Lower leg skin (tissue), 4 donors: Measurements from ENCODE around the gene TYSND1. TPM values are rescaled to one million over a fixed set of nuclear protein-coding genes. Genes with fewer than 3 reads are reported as not detected.
"Not testable (repeated sequence)": the region's sequence is repeated elsewhere in the genome, so short reads cannot be mapped to it uniquely, and the experiment has no call there.

Source experiments
- DNase-seq, 2 donors: peaks; one replicate each; pipeline ENCODE4 v3.0.0-alpha.2; 2019; ENCODE audit warnings: low spot score in 2 of 2
- H3K4me3 ChIP-seq: fragments of 200-600 bp; sonication (generic); 2 replicates; pipeline ENCODE4 v1.5.1; 2017; ENCODE audit warnings: mild to moderate bottlenecking, low read depth; ENCODE audit not compliant: poor library complexity, severe bottlenecking
- POLR2A ChIP-seq, 2 donors: fragments of 450-650 bp; IDR thresholded peaks; one replicate each; pipeline ENCODE4 v1.6.1; 2016 to 2017; ENCODE audit warnings: antibody characterized with exemption in 2 of 2, mild to moderate bottlenecking in 1 of 2, moderate library complexity in 1 of 2
- WGBS, 2 donors: methylation state at CpG; one replicate each; pipeline ENCODE4 v1.1.5; 2018; 5-methylcytosine and 5-hydroxymethylcytosine counted together
- intact Hi-C: fragments of 100-400 bp; cut with DNase I; formaldehyde crosslinking; loops from one replicate; pipeline ENCODE4 v1.15.0; 2023; ENCODE audit warnings: low total_unique reads
- total RNA-seq, 4 donors: library from RNA; depleted of rRNA; stranded (reverse); fragments of >200 nt; gene quantifications; one replicate each; pipeline ENCODE4 v1.1.0, GENCODE V29; 2016
- TF ChIP-seq, protein P1 (sequence below), 3 donors: fragments of 450-650 bp; IDR thresholded peaks; one replicate each; pipeline ENCODE4 v1.5.1; 2016; ENCODE audit warnings: antibody characterized with exemption in 3 of 3, mild to moderate bottlenecking in 3 of 3, moderate library complexity in 2 of 3

Gene TYSND1
- total RNA-seq, 4 donors from 2014 or later = 39.8 to 47.4 (median 45.4) TPM

- 95 to 97% methylated on average over 11 to 15 of the region's 15 CpGs for WGBS, 2 donors
- intact Hi-C loops = no loop called here
These were observed 19.7 kb downstream of the TYSND1 start for GRCh38 chr10:70126700-70127395.

GRCh38 chr10:70125918-70126552 is 20.5 kb downstream of the TYSND1 start:
- TF ChIP-seq, protein P1, sequence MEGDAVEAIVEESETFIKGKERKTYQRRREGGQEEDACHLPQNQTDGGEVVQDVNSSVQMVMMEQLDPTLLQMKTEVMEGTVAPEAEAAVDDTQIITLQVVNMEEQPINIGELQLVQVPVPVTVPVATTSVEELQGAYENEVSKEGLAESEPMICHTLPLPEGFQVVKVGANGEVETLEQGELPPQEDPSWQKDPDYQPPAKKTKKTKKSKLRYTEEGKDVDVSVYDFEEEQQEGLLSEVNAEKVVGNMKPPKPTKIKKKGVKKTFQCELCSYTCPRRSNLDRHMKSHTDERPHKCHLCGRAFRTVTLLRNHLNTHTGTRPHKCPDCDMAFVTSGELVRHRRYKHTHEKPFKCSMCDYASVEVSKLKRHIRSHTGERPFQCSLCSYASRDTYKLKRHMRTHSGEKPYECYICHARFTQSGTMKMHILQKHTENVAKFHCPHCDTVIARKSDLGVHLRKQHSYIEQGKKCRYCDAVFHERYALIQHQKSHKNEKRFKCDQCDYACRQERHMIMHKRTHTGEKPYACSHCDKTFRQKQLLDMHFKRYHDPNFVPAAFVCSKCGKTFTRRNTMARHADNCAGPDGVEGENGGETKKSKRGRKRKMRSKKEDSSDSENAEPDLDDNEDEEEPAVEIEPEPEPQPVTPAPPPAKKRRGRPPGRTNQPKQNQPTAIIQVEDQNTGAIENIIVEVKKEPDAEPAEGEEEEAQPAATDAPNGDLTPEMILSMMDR (IDR thresholded peaks at IDR 0.05) = no peak
- no peak for TF ChIP-seq POLR2A (IDR thresholded peaks at IDR 0.05)
- intact Hi-C loops = no loop called here
- H3K4me3 ChIP-seq = no peak overlapping the region
- DNase-seq = no peak
- 91 to 98% methylated on average over 5 of the region's 5 CpGs for WGBS, 2 donors

More at GRCh38 chr10:70126700-70127395, 19.7 kb downstream of the TYSND1 start:
- no peak overlapping the region for H3K4me3 ChIP-seq
- DNase-seq = no peak
- TF ChIP-seq, protein P1 (IDR thresholded peaks at IDR 0.05) = no peak
- no peak for TF ChIP-seq POLR2A (IDR thresholded peaks at IDR 0.05)

DNA sequence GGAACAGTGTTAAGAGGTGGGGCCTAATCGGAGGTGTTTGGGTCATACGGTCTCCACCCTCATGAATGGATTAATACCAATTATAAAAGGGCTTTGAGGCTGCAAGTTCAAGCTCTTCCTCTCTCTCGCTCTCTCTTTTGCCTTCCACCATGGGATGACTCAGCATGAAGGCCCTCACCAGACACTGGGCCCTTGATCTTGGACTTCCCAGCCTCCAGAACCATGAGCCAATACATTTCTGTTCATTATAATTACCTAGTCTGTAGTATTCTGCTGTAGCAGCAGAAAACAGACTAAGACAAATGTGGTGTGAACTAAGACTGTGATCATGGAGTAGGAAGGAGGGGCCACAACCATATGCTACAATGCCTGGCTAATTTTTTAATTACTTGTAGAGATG is 21.6 kb downstream of the TYSND1 start:
- DNase-seq = no peak

GRCh38 chr10:70124415-70124814 is 22.1 kb downstream of the TYSND1 start:
- TF ChIP-seq, protein P1 (IDR thresholded peaks at IDR 0.05) = no peak
- no peak for TF ChIP-seq POLR2A (IDR thresholded peaks at IDR 0.05)
- 95 to 100% methylated on average over 1 of the region's 1 CpG for WGBS, 2 donors
- intact Hi-C loops = no loop called here
- no peak overlapping the region for H3K4me3 ChIP-seq
- no peak for DNase-seq

More for the DNA sequence above, 21.6 kb downstream of the TYSND1 start:
- no peak overlapping the region for H3K4me3 ChIP-seq
- intact Hi-C loops = no loop called here
- TF ChIP-seq, protein P1 (IDR thresholded peaks at IDR 0.05) = no peak
- TF ChIP-seq POLR2A (IDR thresholded peaks at IDR 0.05) = no peak
- WGBS, 2 donors = 91 to 97% methylated on average over 3 of the region's 3 CpGs

GRCh38 chr10:70123817-70124216 is 22.7 kb downstream of the TYSND1 start:
- no peak overlapping the region for H3K4me3 ChIP-seq
- 92 to 95% methylated on average over 7 to 10 of the region's 10 CpGs for WGBS, 2 donors
- intact Hi-C loops = no loop called here
- DNase-seq = no peak
- TF ChIP-seq, protein P1 (IDR thresholded peaks at IDR 0.05) = no peak
- no peak for TF ChIP-seq POLR2A (IDR thresholded peaks at IDR 0.05)

GRCh38 chr10:70123166-70123565 is 23.3 kb downstream of the TYSND1 start:
- WGBS, 2 donors = 92 to 93% methylated on average over 9 of the region's 9 CpGs
- DNase-seq, intact Hi-C loops, H3K4me3 ChIP-seq: not testable (repeated sequence)
